Measurements from ENCODE around the gene LAMA2. TPM values are rescaled to one million over a fixed set of nuclear protein-coding genes. Genes with fewer than 3 reads are reported as not detected.

Gene LAMA2
- polyA plus RNA-seq, 1 of the 3 experiments (the other 2 are of a cell fraction): 0.92 TPM

- Histone ChIP-seq H3F3A (replicated peaks; ENCODE audit: insufficient read depth) (peaks cover 10% of the 10 kb centered on the region), H3K9me3 (no peaks in the 10 kb centered on the region), H3K4me2 (no peak overlapping the region), H3K9ac (no peak overlapping the region), H3K27me3 (ENCODE audit: insufficient read depth) (no peaks in the 10 kb centered on the region), H3K36me3 (replicated peaks in 1 of 2; ENCODE audit: control insufficient read depth in 1 of 2, insufficient read depth in 2 of 2, low read length in 1 of 2) (peaks cover 0 to 50% of the 10 kb centered on the region in 2 experiments), H3K9me2 (no peaks in the 10 kb centered on the region), H3K4me1 (ENCODE audit: control insufficient read depth in 1 of 2, insufficient read depth in 2 of 2, low read depth in 1 of 2, low read length in 1 of 2) (no peaks in the 10 kb centered on the region), H3K4me3 (ENCODE audit: low read depth in 2 of 2, low read length in 1 of 2) (no peak overlapping the region), H3K27ac (ENCODE audit: low read depth in 2 of 2, low read length in 1 of 2) (no peak overlapping the region), H3K79me2 (ENCODE audit: insufficient read depth) (no peaks in the 10 kb centered on the region), H4K20me1 (ENCODE audit: insufficient read depth) (no peaks in the 10 kb centered on the region), H2AFZ (ENCODE audit: low read depth) (no peak overlapping the region)
- POLR2A ChIA-PET: no interaction called here
- WGBS (ENCODE audit: low lambda C conversion rate): 67% methylated on average over 1 of the region's 1 CpG
- TF ChIP-seq JUND (IDR thresholded peaks at IDR 0.05): peak; percentile 16; the same call in 1 of the 2 replicates
- peak; percentile 28; the same call in 1 of the 2 replicates for TF ChIP-seq FOSL2 (IDR thresholded peaks at IDR 0.05; ENCODE audit: borderline replicate concordance, low read depth)
- no peak for TF ChIP-seq RFX5 (IDR thresholded peaks at IDR 0.05; ENCODE audit: low read length)
- CTCF ChIA-PET: no interaction called here
- no peak for DNase-seq
Observed at GRCh38 chr6:129525055-129525454, 642.1 kb downstream of the LAMA2 start.

DNA sequence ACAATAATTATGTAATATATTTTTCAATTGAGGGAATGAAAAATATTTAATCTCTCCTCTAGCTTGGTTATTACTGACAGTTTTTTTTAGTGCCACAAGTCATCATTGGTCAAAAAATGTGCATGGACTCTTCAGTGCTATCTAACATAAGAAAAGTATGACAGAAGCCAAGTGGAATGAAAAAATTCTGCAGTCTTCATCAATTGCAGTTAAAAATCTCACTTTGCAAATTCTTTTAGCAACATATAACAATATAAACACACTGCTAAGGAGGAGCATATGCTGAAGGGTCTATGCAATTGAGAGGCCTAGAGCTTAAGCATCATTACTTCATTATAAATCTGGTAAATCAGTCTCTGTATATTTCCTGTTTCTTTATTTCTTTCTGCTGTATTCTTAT, 652.0 kb downstream of the LAMA2 start:
- Histone ChIP-seq H3K36me3 (replicated peaks in 1 of 2; ENCODE audit: control insufficient read depth in 1 of 2, insufficient read depth in 2 of 2, low read length in 1 of 2) (peaks cover 12 to 53% of the 10 kb centered on the region in 2 experiments), H3K4me3 (ENCODE audit: low read depth in 2 of 2, low read length in 1 of 2) (no peak overlapping the region), H3K9me2 (no peaks in the 10 kb centered on the region), H3K4me1 (ENCODE audit: control insufficient read depth in 1 of 2, insufficient read depth in 2 of 2, low read depth in 1 of 2, low read length in 1 of 2) (no peaks in the 10 kb centered on the region), H3K79me2 (ENCODE audit: insufficient read depth) (no peaks in the 10 kb centered on the region), H3K9me3 (no peaks in the 10 kb centered on the region), H4K20me1 (ENCODE audit: insufficient read depth) (no peaks in the 10 kb centered on the region), H3K4me2 (no peak overlapping the region), H3K27me3 (ENCODE audit: insufficient read depth) (no peaks in the 10 kb centered on the region), H3K9ac (no peak overlapping the region), H3F3A (replicated peaks; ENCODE audit: insufficient read depth) (no peaks in the 10 kb centered on the region), H2AFZ (ENCODE audit: low read depth) (no peak overlapping the region), H3K27ac (ENCODE audit: low read depth in 2 of 2, low read length in 1 of 2) (no peak overlapping the region)
- ChIA-PET CTCF (no interaction called here), POLR2A (no interaction called here)
- no peak for DNase-seq
- TF ChIP-seq, protein P1, sequence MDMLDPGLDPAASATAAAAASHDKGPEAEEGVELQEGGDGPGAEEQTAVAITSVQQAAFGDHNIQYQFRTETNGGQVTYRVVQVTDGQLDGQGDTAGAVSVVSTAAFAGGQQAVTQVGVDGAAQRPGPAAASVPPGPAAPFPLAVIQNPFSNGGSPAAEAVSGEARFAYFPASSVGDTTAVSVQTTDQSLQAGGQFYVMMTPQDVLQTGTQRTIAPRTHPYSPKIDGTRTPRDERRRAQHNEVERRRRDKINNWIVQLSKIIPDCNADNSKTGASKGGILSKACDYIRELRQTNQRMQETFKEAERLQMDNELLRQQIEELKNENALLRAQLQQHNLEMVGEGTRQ (IDR thresholded peaks at IDR 0.05; ENCODE audit: borderline replicate concordance, low read depth, low read length): no peak
- no peak for TF ChIP-seq MXI1 (IDR thresholded peaks at IDR 0.05; ENCODE audit: low read depth, low read length)
- TF ChIP-seq, protein P2, sequence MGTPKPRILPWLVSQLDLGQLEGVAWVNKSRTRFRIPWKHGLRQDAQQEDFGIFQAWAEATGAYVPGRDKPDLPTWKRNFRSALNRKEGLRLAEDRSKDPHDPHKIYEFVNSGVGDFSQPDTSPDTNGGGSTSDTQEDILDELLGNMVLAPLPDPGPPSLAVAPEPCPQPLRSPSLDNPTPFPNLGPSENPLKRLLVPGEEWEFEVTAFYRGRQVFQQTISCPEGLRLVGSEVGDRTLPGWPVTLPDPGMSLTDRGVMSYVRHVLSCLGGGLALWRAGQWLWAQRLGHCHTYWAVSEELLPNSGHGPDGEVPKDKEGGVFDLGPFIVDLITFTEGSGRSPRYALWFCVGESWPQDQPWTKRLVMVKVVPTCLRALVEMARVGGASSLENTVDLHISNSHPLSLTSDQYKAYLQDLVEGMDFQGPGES (IDR thresholded peaks at IDR 0.05; ENCODE audit: low read depth, low read length): no peak
- no peak for TF ChIP-seq RXRA (IDR thresholded peaks at IDR 0.05; ENCODE audit: borderline replicate concordance, low read depth)
- TF ChIP-seq JUND (IDR thresholded peaks at IDR 0.05): no peak
- TF ChIP-seq CHD2 (IDR thresholded peaks at IDR 0.05; ENCODE audit: low read length, partially characterized antibody): no peak
- TF ChIP-seq CTCF (IDR thresholded peaks at IDR 0.05): no peak
- TF ChIP-seq NRF1 (IDR thresholded peaks at IDR 0.05; ENCODE audit: low read depth, low read length): no peak
- TF ChIP-seq EZH2phosphoT487 (IDR thresholded peaks at IDR 0.05; ENCODE audit: borderline replicate concordance, low read depth): no peak
- TF ChIP-seq, protein P3, sequence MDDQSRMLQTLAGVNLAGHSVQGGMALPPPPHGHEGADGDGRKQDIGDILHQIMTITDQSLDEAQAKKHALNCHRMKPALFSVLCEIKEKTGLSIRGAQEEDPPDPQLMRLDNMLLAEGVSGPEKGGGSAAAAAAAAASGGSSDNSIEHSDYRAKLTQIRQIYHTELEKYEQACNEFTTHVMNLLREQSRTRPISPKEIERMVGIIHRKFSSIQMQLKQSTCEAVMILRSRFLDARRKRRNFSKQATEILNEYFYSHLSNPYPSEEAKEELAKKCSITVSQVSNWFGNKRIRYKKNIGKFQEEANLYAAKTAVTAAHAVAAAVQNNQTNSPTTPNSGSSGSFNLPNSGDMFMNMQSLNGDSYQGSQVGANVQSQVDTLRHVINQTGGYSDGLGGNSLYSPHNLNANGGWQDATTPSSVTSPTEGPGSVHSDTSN (IDR thresholded peaks at IDR 0.05): no peak
- no peak for TF ChIP-seq YY1 (IDR thresholded peaks at IDR 0.05; ENCODE audit: low read depth)
- TF ChIP-seq TAF1 (IDR thresholded peaks at IDR 0.05; ENCODE audit: borderline replicate concordance, low read depth, low read length): no peak

Measured in SK-N-SH (cell line).